ENCODE measurements around the gene TET2. TPM values are rescaled to one million over a fixed set of nuclear protein-coding genes. Genes with fewer than 3 reads are reported as not detected.

The TET2 gene
- total and polyA plus RNA-seq, 2 donors from 2014 or later = 1.8 to 31.5 TPM

GRCh38 chr4:105210916-105211315 is 64.2 kb downstream of the TET2 start:
- no peak overlapping the region for H3K4me3 ChIP-seq (ENCODE audit: low read length in 3 of 3)
- no peak overlapping the region for H3K27ac ChIP-seq (ENCODE audit: low read depth in 2 of 2, low read length in 2 of 2)
- peak; percentile 77 for FAIRE-seq
- H3K4me1 ChIP-seq (ENCODE audit: control insufficient read depth in 2 of 3, insufficient read depth in 2 of 3, low read depth in 1 of 3, low read length in 3 of 3) = peaks cover 0 to 16% (median 0%) of the 10 kb centered on the region in 3 donors
- TF ChIP-seq CTCF (IDR thresholded peaks at IDR 0.05; ENCODE audit: borderline replicate concordance, extremely low read depth, insufficient read depth) = no peak
- H3K9ac ChIP-seq (ENCODE audit: low read length in 3 of 3) = no peak overlapping the region
- intact Hi-C loops (cut with DNase I) = no loop called here
- H3K27me3 ChIP-seq (ENCODE audit: control insufficient read depth, insufficient read depth, low read length) = no peaks in the 10 kb centered on the region
- no peaks in the 10 kb centered on the region for H3K9me3 ChIP-seq (ENCODE audit: control insufficient read depth in 2 of 3, insufficient read depth in 1 of 3, low read length in 3 of 3)
- DNase-seq = no peak
- H3K36me3 ChIP-seq (ENCODE audit: control insufficient read depth in 2 of 3, insufficient read depth in 3 of 3, low read length in 3 of 3) = no peaks in the 10 kb centered on the region

- Histone ChIP-seq H3K4me1 (ENCODE audit: control insufficient read depth in 2 of 3, insufficient read depth in 2 of 3, low read depth in 1 of 3, low read length in 3 of 3) (no peaks in the 10 kb centered on the region), H3K27me3 (ENCODE audit: control insufficient read depth, insufficient read depth, low read length) (no peaks in the 10 kb centered on the region), H3K9ac (ENCODE audit: low read length in 3 of 3) (no peak overlapping the region), H3K27ac (ENCODE audit: low read depth in 2 of 2, low read length in 2 of 2) (no peak overlapping the region), H3K4me3 (ENCODE audit: low read length in 3 of 3) (no peak overlapping the region), H3K36me3 (ENCODE audit: control insufficient read depth in 2 of 3, insufficient read depth in 3 of 3, low read length in 3 of 3) (no peaks in the 10 kb centered on the region), H3K9me3 (ENCODE audit: control insufficient read depth in 2 of 3, insufficient read depth in 1 of 3, low read length in 3 of 3) (no peaks in the 10 kb centered on the region)
- no peak for DNase-seq
- intact Hi-C loops (cut with DNase I) = no loop called here
- TF ChIP-seq CTCF (IDR thresholded peaks at IDR 0.05; ENCODE audit: borderline replicate concordance, extremely low read depth, insufficient read depth) = no peak
- no peak for FAIRE-seq
These were observed 69.1 kb downstream of the TET2 start for GRCh38 chr4:105215609-105216313.

GRCh38 chr4:105225500-105225899 is 78.8 kb downstream of the TET2 start:
- no peaks in the 10 kb centered on the region for H3K36me3 ChIP-seq (ENCODE audit: control insufficient read depth in 2 of 3, insufficient read depth in 3 of 3, low read length in 3 of 3)

More at GRCh38 chr4:105225500-105225899, 78.8 kb downstream of the TET2 start:
- Histone ChIP-seq H3K9me3 (ENCODE audit: control insufficient read depth in 2 of 3, insufficient read depth in 1 of 3, low read length in 3 of 3) (no peaks in the 10 kb centered on the region), H3K27ac (ENCODE audit: low read depth in 2 of 2, low read length in 2 of 2) (no peak overlapping the region), H3K27me3 (ENCODE audit: control insufficient read depth, insufficient read depth, low read length) (no peaks in the 10 kb centered on the region), H3K4me1 (ENCODE audit: control insufficient read depth in 2 of 3, insufficient read depth in 2 of 3, low read depth in 1 of 3, low read length in 3 of 3) (no peaks in the 10 kb centered on the region), H3K4me3 (ENCODE audit: low read length in 3 of 3) (no peak overlapping the region), H3K9ac (ENCODE audit: low read length in 3 of 3) (no peak overlapping the region)
- no peak for DNase-seq
- no peak for TF ChIP-seq CTCF (IDR thresholded peaks at IDR 0.05; ENCODE audit: borderline replicate concordance, extremely low read depth, insufficient read depth)
- intact Hi-C loops (cut with DNase I) = no loop called here
- FAIRE-seq = no peak
